Ramos (cell line): Measurements from ENCODE around the gene ANKRD66.

Source experiments
- in situ Hi-C: fragments of 300-500 bp; cut with MboI; formaldehyde crosslinking; loops from one replicate; pipeline ENCODE4 v1.14.3; 2022; ENCODE audit warnings: low sequenced_read_pairs; ENCODE audit not compliant: unreplicated experiment

Gene ANKRD66

GRCh38 chr6:46787871-46788540 lies 41.3 kb downstream of the ANKRD66 start:
- in situ Hi-C loops: loop anchor here (25.0 kb wide), 2 partner anchors 576 to 701 kb away; no protein-coding TSS in a partner anchor

- in situ Hi-C loops: loop anchor here (25.0 kb wide), 2 partner anchors 576 to 701 kb away; no protein-coding TSS in a partner anchor
These were observed 42.1 kb downstream of the ANKRD66 start for GRCh38 chr6:46788791-46789190.

GRCh38 chr6:46789434-46790354 lies 43.0 kb downstream of the ANKRD66 start:
- in situ Hi-C loops: loop anchor here (25.0 kb wide), 2 partner anchors 577 to 702 kb away; no protein-coding TSS in a partner anchor

DNA sequence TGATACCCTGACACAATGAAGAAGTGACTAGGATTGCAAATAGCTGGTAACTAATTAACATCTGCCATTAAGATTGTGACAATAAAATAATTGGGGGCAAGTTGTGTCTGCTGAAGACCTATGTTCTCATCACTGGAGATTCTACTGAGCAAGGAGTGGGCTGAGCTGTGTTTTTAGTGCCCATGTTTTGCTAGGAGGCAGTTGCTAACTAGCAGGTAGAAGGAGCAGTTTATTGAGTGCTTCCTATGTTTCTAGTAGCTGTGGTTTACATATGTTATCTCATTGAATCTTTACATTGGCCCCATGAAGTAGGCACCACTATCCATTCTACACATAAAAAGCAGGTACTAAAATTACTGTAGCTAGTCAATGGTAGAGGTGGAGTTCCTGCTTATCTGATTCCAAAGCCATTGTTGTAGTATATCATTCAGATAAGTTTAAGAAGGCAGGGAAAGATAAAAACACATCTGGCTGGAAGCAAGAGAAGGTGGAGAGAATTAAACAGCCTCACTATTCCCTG lies 43.7 kb downstream of the ANKRD66 start:
- in situ Hi-C loops: loop anchor here (25.0 kb wide), 2 partner anchors 578 to 703 kb away; no protein-coding TSS in a partner anchor

DNA sequence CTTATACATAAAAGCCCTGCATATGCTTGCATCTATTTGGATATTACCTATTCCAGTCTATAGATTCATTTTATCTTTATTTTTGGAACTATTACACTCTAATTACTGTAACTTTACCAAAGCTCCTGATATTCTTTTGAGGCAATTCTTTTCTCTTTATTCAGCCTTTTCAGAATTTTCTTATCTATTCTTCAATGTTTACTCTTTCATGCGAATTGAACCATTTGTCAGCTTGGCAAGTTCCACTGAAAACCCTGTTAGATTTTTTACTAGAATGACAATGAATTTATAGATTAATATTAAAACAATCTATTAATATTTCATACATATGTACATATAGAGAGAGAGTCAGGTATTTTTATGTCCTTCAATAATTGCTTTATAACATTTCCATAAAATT lies 45.9 kb downstream of the ANKRD66 start:
- in situ Hi-C loops: loop anchor here (25.0 kb wide), 2 partner anchors 580 to 705 kb away; no protein-coding TSS in a partner anchor

DNA sequence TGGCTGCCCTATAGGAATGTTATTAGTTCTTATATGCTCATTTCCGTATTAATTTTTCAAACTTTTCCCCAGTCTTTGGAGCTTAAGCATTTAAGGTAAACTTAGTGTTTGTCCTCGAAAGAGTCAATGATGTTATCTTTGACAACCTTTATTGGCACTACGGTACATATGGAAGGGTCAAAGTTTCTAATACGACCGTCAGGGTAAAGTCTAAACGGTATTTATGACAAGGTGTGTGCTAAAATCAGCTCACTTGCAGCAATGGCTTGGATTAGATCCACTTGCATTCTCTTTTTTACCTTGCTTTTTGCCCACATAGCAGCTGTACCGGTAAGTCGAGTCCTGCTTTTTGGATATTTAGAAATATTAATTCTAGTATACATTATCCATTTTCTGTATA lies 46.4 kb downstream of the ANKRD66 start, which contains the start of gene MEP1A:
Gene MEP1A, plus strand, starts transcription at position 252 of the 400 bp plus-strand sequence. Its CDS starts 10 bp downstream, at position 262.
- in situ Hi-C loops: loop anchor here (25.0 kb wide), 2 partner anchors 581 to 706 kb away; no protein-coding TSS in a partner anchor

DNA sequence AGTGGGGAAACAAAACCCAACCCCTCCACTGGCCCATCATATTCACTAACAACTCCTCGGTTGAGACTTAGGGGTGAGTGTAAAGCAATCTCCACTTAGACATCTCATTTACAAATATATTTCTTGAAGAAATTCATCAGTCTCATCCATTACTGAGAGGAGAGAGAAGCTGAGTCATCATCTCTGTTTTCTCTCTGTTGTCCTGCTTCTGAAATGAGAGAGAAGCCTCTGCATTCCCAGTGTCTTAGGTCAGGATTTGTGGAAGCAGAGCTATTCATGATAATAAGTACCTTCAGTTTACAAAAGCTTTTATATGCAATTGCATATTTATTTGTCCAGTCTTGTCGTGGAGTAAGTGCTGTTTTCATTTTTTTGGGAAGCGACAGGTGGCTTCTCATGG lies 47.3 kb downstream of the ANKRD66 start:
- in situ Hi-C loops: loop anchor here (25.0 kb wide), 2 partner anchors 582 to 707 kb away; no protein-coding TSS in a partner anchor

GRCh38 chr6:46795816-46796215 lies 49.1 kb downstream of the ANKRD66 start:
- in situ Hi-C loops: loop anchor here (25.0 kb wide), 2 partner anchors 584 to 709 kb away; no protein-coding TSS in a partner anchor

- in situ Hi-C loops: loop anchor here (25.0 kb wide), 2 partner anchors 585 to 710 kb away; no protein-coding TSS in a partner anchor
These were observed 50.3 kb downstream of the ANKRD66 start for GRCh38 chr6:46796848-46797580.

- in situ Hi-C loops: loop anchor here (25.0 kb wide), 2 partner anchors 587 to 712 kb away; no protein-coding TSS in a partner anchor
These were observed 52.9 kb downstream of the ANKRD66 start for GRCh38 chr6:46799657-46800056.

- in situ Hi-C loops: no loop called here
These were observed 62.1 kb downstream of the ANKRD66 start for GRCh38 chr6:46808806-46809205.
